Middle frontal gyrus (tissue), 1 donor: ENCODE results near the gene RNF144B.
A peak's percentile ranks its signal among the peaks of the same experiment; 100 is the strongest.

Experiments
- DNase-seq: peaks from one replicate; pipeline ENCODE4 v3.0.0-alpha.2; 2015; ENCODE audit warnings: low spot score; ENCODE audit errors: extremely low spot score

The RNF144B gene

GRCh38 chr6:18481870-18482269, 94.7 kb downstream of the RNF144B start:
- no peak for DNase-seq

GRCh38 chr6:18485660-18486435, 98.7 kb downstream of the RNF144B start:
- no peak for DNase-seq

GRCh38 chr6:18488004-18488403, 100.9 kb downstream of the RNF144B start:
- DNase-seq, result no peak

GRCh38 chr6:18488526-18489270, 101.5 kb downstream of the RNF144B start:
- DNase-seq, result no peak

GRCh38 chr6:18489335-18489734, 102.2 kb downstream of the RNF144B start:
- DNase-seq, result no peak

GRCh38 chr6:18491308-18492045, 104.3 kb downstream of the RNF144B start:
- no peak for DNase-seq

GRCh38 chr6:18492972-18493371, 105.8 kb downstream of the RNF144B start:
- no peak for DNase-seq

- no peak for DNase-seq
Measured at GRCh38 chr6:18493382-18493891, 106.3 kb downstream of the RNF144B start.

- no peak for DNase-seq
Measured at GRCh38 chr6:18493925-18494324, 106.8 kb downstream of the RNF144B start.

GRCh38 chr6:18495236-18495635, 108.1 kb downstream of the RNF144B start:
- DNase-seq, result no peak

- DNase-seq, result no peak
Measured at GRCh38 chr6:18496462-18496861, 109.3 kb downstream of the RNF144B start.

- DNase-seq, result no peak
Measured at GRCh38 chr6:18497006-18497405, 109.9 kb downstream of the RNF144B start.

- no peak for DNase-seq
Measured at GRCh38 chr6:18498408-18498807, 111.3 kb downstream of the RNF144B start.

- no peak for DNase-seq
Measured at GRCh38 chr6:18500921-18501662, 113.9 kb downstream of the RNF144B start.

GRCh38 chr6:18501663-18502013, 114.5 kb downstream of the RNF144B start:
- DNase-seq, result no peak

- DNase-seq, result no peak
Measured at GRCh38 chr6:18503206-18503592, 116.0 kb downstream of the RNF144B start.

- DNase-seq, result peak; percentile 73
Measured at GRCh38 chr6:18503593-18504231, 116.6 kb downstream of the RNF144B start.

GRCh38 chr6:18504232-18504596, 117.1 kb downstream of the RNF144B start:
- no peak for DNase-seq

GRCh38 chr6:18506382-18507017, 119.3 kb downstream of the RNF144B start:
- no peak for DNase-seq

GRCh38 chr6:18507018-18507415, 119.9 kb downstream of the RNF144B start:
- DNase-seq, result no peak
